Endometrium (tissue), 2 donors: Measurements from ENCODE around the gene HSD17B2.

Experiments used
- FAIRE-seq: peaks from 2 replicates; lab custom pipeline; 2012; peaks lifted over from hg19 to GRCh38; lab: Jason Lieb, UNC
- donor health status: control.
- donor health status: control.

The HSD17B2 gene

DNA sequence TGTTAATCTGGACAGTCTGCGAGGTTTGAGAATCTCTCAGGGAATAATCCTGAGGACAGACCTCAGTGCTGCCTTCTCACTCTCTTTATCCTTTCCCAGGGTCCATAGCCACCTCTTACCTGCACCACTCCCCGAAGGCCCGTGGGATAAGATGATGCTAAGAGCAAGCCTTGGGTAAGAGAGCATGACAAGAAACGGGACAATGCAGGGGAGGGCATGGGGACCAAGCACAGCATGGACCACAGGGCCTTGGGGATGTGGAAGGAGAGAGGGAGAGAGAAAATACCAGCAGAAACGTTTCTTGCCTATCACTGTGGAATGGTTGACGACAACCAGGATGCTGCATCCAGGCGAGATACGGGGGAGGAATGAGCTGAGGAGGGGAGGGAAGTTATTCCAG is 15.5 kb upstream of the HSD17B2 start:
- FAIRE-seq: no peak

DNA sequence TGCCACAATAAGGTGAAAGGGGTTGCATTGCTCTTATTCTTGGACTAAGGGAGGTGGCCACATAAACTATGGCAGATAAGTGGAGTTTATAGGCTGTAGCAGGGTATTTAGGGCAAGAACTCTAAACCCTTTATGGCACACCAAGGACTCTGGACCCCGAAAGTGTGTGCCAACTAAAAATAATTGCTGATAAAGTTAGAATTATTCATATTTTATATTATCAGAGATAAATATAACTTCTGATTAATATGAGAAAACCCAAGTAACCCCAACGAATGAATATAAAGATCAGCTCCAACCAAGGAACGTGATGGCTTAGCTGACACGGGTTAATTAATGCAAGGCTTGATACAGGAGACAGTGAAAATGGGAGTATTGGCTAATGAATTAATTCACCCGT is 15.0 kb upstream of the HSD17B2 start:
- no peak for FAIRE-seq

DNA sequence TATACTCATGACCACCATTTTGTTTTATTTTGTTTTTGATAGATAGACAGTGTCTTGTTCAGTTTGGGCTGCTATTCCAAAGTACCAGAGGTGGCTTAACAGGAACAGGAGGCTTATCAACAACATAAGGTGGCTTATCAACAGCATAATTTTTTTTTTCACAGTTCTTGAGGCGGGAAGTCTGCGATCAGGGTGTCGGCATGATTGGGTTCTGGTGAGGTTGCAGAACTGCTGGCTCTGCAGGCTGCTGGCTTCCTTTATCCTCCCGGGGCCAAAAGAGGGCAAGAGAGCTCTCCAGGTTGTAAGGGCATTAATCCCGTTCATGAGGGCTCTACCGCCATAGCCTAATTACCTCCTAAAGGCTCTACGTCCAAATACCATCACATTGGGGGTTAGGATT is 11.8 kb upstream of the HSD17B2 start:
- FAIRE-seq: no peak

DNA sequence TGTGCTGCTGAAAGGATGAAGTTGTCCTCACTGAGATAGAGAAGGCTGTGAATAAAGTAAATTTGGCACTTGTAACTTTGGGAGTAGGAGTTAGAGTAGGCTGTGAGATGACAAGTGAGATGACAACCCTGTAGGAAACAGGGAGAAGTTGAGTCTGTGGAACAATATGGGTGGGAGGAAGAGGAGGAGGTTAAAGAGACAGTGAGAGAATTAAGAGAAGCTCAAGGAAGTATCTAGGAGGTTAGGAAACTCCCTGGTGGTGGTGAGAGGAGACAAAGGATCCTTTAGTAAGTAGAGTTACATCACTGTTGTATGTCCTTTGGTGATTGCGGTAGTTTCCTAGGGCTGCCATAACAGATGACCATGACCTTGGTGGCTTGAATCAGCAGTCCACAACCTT is 10.7 kb upstream of the HSD17B2 start:
- no peak for FAIRE-seq

DNA sequence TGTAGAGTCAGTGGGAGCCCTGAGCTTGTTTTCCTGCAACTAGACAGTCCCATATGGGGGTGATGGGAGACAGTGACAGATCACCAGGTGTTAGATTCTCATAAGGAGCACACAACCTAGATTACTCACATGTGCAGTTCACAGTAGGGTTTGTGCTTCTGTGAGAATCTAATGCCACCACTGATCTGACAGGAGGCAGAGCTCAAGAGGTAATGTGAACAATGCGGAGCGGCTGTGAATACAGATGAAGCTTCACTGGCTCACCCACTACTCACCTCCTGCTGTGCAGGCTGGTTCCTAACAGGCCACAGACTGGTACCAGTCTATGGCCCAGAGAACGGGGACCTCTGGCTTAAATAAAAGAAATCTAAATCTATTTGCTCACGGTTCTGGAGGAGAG is 10.2 kb upstream of the HSD17B2 start:
- FAIRE-seq: no peak

DNA sequence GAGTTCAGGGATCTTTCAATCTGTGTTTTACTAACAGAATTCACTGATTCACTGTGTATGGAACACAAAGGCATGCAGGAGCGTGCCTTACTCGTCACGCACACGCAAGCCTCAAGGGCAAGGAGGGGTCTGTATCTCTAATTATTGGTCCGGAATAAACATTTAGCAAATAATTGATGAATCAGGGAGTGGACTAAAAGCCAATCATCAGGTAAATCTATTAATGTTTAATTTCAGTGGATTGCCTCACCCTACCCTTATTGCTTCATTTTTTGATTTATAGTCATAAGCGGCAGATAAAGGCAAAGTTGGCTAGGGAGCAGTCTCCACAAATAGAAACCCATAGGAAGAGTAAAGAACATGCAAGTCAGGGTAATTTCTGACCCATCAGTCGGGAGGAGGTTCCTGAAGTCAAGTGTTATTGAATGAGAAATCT is 7.4 kb upstream of the HSD17B2 start:
- no peak for FAIRE-seq

DNA sequence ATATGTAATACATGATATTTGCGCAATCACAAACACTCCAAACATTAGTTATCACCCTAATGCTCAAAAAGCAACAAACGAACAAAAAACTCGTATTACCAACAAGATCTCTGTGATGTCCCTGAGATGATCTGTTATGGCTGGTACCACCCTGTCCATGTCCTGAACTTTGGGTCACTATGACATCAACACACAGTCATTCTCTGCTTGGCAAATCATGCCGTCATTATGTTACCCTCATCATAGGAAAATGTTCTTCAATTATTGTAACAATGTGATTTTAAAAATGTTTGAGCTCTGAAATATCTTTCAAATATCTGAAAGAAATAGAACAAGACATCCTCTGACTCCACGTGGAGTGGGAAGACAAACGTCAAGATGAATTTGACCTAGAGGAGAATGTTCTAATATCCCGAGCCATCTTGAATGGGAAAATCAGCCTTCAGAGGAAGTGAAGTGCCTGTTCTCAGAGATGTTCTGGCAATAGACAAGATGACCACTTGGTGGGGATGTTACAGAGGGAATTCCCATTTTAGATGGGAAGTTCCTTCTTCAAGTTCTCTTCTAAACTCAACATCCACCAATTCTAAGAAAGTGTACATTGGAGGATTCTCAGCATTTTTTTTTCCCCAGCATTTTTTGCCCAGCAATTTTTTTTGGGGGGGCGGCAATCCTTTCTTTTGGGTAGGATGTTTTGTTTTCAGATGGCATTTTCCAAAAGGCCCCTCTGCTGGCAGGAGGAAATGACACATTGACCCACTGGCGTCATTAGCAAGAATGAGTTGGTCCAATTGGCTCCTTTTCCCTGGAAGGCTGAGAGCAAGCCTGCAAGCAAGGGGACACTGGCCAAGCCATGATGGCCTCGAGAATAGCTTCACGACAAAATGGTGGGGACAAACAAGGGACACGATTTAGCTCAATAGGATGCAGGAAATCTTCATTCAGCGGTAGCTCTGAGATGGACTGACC is 3.7 kb upstream of the HSD17B2 start:
- peak; percentile 72 for FAIRE-seq

DNA sequence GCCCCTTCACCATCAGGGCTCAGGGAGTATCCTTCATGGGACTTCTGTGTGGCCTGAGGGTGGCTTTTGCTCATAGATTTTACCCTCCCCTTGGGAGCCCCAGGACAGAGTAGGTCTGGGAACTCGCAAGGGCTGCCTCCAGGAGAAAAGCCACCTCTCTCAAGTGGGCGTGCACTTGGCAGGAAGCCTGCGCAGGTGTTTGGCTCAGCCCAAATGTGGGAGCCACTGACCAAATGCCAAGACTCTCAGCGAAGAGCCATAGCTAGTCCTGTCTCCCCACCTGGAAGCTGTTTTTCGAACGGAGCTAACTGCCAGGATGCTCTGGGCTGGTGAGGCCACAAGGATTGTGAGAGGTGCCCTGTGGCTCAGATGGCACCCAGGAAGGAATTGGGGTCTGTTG is 2.0 kb upstream of the HSD17B2 start:
- FAIRE-seq: no peak

DNA sequence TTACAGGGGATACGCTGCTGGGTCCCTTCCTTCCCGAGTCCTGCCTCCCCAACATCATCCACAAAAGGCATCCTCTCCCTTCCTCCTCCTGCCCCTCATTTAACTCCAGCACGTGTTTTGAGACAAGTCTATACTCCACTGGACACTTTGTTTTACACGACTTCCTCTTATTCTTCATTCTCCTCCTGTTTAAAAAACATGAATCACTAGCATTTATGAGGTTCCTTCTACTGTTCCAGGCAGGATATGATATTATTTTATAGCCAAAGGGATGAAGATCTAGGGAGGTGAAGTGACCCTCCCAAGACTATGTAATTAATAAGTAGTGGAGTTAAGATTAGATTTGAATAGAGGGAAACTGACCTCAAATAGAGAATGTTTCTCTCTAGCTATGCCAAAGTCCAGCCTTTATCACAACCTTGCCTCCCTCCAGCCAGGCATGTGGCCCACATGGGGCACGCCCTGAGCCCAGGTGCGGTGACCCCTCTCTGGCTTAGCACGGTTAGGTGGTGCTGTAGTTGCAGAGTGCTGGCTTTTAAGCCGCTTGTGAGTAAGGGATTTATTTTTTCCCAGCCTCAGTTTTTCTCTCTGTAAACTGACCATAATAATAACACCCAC is 1.3 kb upstream of the HSD17B2 start:
- no peak for FAIRE-seq

DNA sequence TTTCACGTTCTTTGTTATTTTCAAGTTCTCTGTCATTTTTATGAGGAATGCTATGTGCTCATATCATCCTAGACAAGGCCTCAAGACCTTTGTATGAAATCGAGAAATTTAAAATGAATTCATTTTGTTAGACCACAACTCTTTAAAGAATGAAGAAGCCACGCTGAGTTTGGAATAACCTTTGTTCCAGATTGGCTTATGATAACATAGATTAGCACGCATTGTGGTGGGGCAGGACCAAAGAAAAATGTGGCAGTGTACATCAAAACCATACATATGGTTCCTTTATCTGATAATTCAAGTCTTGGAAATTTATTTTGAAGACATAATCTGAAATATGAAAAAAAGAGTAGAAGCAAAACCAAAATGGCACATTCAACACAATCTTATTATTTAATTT is 2.2 kb downstream of the HSD17B2 start:
- FAIRE-seq: no peak

DNA sequence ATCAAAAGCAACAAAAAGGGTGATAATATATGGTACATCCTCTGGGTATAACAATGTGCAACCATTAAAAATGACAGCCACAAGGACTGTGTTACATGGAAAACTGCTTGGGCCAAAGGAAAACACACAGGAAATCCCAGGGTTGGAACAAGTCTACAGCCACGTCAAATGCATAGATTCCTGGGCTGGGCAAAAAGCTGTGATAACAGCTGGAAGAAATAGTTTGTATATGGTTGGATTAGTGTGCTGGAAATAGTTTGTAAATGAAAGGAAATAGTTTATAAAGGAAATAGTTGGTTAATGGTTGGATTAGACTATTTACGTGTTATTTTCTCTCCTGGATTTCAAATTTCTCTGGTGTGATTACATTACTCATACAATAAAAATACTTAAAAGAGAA is 2.6 kb downstream of the HSD17B2 start:
- no peak for FAIRE-seq

DNA sequence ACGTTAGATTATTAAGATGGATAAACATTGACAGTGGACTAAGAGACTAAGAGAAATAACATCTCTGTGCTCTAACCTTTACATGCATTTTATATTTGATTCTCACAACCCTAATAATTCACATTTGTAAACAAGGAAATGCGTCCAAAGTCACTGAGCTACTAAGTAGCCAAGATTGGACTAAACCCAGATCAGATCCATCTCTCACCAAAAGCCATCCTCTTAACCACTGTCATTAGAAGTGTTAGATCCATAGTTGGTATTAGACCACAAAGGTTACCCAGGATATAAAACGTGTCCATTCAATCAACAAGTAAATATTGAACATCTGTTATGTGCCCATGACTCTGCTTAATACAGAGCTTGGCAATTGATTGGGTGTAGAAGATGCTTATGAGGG is 5.2 kb downstream of the HSD17B2 start:
- no peak for FAIRE-seq

DNA sequence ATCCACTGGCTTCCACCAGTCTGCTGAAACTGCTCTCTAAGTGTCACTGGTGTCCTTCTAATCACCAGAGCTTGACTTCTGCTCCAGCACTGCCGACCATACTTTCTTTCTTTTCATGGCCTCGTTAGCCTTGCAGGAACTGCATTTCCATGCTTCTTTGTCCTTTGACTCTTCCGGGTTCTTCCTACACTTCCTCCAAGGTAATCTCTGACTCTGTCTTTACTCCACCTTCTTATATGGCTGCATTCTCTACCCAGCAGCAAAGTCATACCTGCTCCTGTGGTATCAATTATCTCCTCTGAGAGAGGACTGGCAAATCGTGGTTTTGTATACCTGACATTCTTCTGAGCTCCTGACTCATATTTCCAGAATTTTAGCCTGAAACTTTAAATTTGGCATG is 6.5 kb downstream of the HSD17B2 start:
- no peak for FAIRE-seq

DNA sequence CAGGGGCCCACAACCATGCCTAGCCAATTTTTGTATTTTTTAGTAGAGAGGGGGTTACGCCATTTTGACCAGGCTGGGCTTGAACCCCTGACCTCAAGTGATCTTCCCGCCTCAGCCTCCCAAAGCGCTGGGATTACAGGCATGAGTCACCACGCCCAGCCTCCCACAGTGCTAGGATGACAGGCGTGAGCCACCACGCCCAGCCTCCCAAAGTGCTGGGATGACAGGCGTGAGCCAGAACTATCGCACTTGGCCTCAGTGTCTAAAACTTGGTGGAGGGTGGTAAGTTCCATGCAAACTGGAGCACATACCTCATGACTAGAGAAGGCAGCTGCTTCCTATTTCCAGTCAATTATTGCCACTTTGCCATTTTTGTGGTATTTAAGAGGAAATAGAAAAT is 7.1 kb downstream of the HSD17B2 start:
- FAIRE-seq: no peak

DNA sequence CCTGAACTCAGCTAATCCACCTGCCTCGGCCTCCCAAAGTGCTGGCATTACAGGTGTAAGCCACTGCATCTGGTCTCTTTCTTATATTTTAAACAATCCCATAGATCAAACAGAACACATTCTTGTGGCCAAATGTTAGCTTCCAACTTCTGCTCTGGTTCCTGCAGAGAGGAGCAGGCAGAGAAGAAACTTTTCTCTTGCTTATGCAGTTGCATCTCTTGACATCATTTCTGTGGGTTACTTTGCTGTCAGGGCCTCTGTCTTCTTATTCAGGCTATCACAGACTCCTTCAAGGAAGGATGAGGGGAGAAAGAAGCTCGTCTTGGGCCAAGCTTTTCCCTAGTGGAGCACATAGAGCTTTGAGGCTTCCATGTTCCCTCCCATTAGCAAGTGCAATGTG is 7.8 kb downstream of the HSD17B2 start:
- FAIRE-seq: no peak

DNA sequence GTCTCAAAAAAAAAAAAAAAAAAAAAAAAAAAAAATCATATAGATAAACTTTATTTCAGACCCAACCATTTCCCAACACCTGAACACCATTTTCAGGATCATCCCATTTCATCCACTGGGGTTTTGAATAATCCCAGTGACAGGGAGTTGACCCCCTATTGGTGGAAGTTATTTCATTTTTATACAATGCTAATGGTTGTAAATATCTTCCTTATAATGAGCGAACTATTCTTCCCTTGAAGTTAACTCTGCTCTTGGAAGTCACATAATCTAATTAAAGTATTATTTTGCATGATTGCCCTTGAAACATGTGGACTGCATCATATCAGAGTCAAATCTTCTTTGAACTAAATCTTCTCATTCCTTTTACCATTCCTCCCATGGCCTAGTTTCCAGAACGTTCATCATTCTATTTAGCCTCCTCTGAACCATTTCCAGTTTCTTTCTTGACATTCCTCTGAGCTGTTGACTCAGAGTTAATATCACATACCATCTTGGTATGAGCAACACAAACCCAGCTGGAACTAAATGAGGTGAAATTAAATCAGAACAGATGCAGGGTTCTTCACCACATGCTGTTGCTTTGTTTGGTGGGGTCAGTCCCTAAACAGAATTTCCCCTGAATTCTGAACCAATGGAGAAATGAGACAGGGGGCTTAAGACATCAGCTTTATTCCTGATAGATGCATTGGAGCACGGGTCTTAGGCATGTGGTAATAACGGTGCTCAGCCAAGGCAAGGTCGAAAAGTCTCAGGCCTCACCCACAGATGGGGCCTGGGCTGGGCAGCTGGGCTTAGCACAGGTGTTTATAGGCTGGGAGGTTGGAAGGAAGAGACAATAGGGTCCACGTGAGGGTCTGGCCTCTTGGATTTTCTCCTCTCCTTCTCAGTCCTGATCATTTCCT is 8.9 kb downstream of the HSD17B2 start:
- peak; percentile 96 for FAIRE-seq

DNA sequence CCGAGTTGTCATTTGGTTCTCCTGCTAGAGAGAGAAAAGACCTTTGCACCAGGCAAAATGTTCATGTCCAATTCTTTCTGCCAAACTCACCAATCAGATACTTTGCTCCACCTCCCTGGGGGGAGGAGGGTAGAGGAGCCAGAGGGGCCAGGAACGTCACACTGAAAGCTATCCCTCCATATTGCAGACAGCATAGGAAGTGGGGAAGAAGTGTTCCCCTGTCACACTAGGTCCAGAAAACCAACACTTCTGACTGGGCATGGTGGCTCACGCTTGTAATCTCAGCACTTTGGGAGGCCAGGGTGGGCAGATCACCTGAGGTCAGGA is 9.5 kb downstream of the HSD17B2 start:
- FAIRE-seq: no peak

DNA sequence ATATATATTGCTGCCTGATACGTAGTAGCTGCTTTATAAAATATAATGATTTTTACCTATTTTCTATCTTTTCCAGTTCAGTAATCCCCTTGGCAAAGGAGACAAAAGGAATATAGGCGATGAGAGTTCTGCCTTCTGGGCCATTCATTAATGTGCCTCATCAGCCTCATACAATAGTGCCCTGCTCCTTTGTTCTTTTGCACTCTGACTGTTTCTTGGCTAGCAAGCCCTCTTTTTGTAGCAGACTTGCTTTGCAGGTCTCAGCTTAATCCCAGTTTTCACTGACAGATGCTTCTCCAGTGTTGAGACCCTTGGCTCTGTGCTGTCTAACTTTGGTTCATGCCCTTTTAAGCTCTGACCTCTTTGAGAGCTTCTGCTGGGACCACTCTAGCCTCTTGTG is 10.4 kb downstream of the HSD17B2 start:
- no peak for FAIRE-seq

DNA sequence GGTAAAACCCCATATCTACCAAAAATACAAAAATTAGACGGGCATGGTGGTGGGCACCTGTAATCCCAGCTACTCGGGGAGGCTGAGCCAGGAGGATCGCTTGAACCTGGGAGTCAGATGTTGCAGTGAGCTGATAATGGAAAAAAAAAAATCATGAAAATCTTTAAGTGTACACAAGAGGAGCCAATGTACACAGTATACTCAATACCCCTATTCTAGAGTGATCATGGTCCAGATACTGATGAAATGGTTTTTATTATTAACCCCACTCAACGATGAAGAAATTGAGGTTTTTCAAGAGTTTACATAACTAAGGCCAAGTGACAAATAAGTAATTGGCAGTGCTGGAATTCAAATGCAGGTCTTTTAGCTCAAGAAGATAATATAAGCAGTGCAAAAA is 11.5 kb downstream of the HSD17B2 start:
- no peak for FAIRE-seq

DNA sequence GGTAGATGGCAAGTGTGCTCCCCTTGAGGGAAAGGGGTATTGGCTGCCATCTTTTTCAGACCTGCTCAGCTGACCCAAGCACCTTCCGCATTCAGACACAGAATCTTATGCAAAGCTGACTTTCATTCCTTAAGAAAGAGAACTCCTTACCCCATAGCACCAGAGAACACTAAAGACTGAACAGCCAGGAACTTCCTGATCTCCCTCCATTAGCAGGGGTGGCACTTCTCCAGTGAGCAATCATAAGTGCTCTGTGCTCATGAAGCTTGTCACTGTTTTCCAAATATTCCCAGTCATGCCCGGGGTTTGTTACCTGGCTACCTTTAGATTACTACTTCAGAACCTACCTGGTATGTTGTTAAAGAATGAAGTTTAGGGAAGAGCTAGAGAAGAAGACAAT is 11.9 kb downstream of the HSD17B2 start:
- FAIRE-seq: no peak

DNA sequence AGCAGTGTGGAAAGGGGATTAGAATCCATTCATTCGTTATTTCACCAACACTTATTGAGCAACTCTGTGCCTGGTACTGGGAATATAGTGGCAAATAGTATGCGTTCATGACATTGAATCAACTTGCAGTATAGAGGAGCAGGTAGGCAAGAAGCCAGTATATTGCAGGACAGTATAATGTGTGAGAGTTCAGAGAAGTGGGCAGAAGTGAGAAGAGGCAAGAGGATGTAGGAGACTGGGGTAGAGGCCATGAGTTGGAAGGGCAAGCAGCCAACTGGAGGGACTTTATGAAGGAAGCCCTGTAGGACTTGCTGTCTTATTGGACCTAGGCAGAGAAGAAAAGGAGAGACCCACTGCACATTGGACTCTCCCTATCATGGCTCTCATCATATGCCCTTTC is 12.3 kb downstream of the HSD17B2 start:
- FAIRE-seq: no peak

DNA sequence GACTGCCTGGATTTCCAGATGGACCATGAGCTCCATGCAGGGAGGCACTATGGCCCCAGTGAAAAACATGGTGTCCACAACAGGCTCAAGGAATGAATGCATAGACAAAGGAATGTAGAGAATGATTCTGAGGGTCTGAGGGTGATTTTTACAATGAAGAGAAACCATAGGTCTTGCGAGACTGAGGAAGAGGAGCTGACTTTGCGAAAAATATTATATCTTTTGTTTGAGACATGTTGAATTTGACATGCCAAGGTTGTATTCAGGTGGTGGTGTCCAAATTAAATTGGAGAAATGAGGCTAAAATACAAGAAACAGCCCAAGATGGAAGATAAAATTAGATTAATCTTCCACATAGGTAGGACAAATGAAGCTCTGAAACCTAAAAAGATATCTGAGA is 12.7 kb downstream of the HSD17B2 start:
- no peak for FAIRE-seq

DNA sequence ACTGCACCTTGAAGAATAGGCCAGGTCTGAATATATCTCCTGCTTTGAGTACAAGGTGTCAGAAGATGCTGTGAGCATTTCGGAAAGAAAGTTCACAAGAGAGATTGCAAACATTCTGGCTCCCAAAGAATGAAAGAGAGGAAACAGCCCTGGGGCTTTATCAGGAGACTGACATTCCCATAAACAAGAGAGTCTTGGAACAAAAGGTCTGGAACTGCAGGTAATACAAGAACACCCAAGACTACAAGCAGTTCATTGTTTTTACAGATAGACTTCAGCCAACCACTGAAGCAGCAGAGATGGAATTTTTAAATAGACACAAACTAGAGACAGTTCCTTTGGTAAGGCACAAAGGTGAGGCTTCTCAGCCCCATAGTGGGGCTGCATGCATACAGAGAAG is 14.4 kb downstream of the HSD17B2 start:
- no peak for FAIRE-seq
